Heart left ventricle (tissue), 16 donors: ENCODE measurements around the gene GGT7. TPM values are rescaled to one million over a fixed set of nuclear protein-coding genes. Genes with fewer than 3 reads are reported as not detected.
A peak's percentile ranks its signal among the peaks of the same experiment; 100 is the strongest.

Source experiments
- ATAC-seq, 4 donors: fragments of 200-7000 bp; cut with Tn5 transposase; one replicate each; pipeline ENCODE4 v1.9.1; 2020 to 2022; ENCODE audit warnings: moderate library complexity in 4 of 4, mild to moderate bottlenecking in 3 of 4, moderate number of reproducible peaks in 1 of 4
- DNase-seq, 5 donors: peaks; one replicate each; pipeline ENCODE4 v3.0.0-alpha.2; 2020
- H3K27ac ChIP-seq, 12 donors: fragments of 200-600 bp; sonication (generic) in 4 of 12; one replicate each; pipeline versions ENCODE4 v1.5.0 to v1.8.0; 2016 to 2022; ENCODE audit warnings: mild to moderate bottlenecking in 2 of 12
- H3K27me3 ChIP-seq, 9 donors: fragments of 200-600 bp; sonication (generic) in 2 of 9; one replicate each; pipeline versions ENCODE4 v1.5.1 to v1.8.0; 2016 to 2022; ENCODE audit warnings: mild to moderate bottlenecking in 3 of 9
- H3K36me3 ChIP-seq, 9 donors: fragments of 200-600 bp; sonication (generic) in 2 of 9; one replicate each; pipeline versions ENCODE4 v1.5.0 to v1.8.0; 2018 to 2022; ENCODE audit warnings: mild to moderate bottlenecking in 2 of 9
- H3K4me1 ChIP-seq, 12 donors: fragments of 200-600 bp; sonication (generic) in 4 of 12; one replicate each; pipeline versions ENCODE4 v1.5.0 to v1.8.0; 2016 to 2022; ENCODE audit warnings: mild to moderate bottlenecking in 3 of 12
- H3K4me3 ChIP-seq, 12 donors: fragments of 200-600 bp; sonication (generic) in 4 of 12; one replicate each; pipeline versions ENCODE4 v1.5.0 to v1.8.0; 2017 to 2022; ENCODE audit warnings: mild to moderate bottlenecking in 9 of 12, moderate library complexity in 4 of 12
- H3K9me3 ChIP-seq, 12 donors: fragments of 200-600 bp; sonication (generic) in 4 of 12; one replicate each; pipeline versions ENCODE4 v1.5.0 to v1.8.0; 2016 to 2022; ENCODE audit warnings: mild to moderate bottlenecking in 1 of 12
- CTCF ChIP-seq, 12 donors: fragments of 200-600 bp; sonication (generic) in 4 of 12; IDR thresholded peaks; one replicate each; pipeline versions ENCODE4 v1.5.0 to v1.8.0; 2018 to 2022; ENCODE audit warnings: antibody characterized with exemption in 12 of 12, mild to moderate bottlenecking in 5 of 12
- POLR2A ChIP-seq, 2 donors: fragments of 450-650 bp; IDR thresholded peaks; one replicate each; pipeline ENCODE4 v1.6.1; 2017; ENCODE audit warnings: antibody characterized with exemption in 2 of 2, mild to moderate bottlenecking in 2 of 2, moderate library complexity in 2 of 2
- whole genome bisulfite sequencing, 4 donors: extraction: QIAGEN DNeasy Blood & Tissue Kit in 2 of 4; methylation state at CpG; one replicate each; pipeline versions ENCODE4 v1.1.5 to v1.1.7; 2013 to 2018; 5-methylcytosine and 5-hydroxymethylcytosine counted together
- intact Hi-C, 10 donors: fragments of 100-400 bp; cut with DNase I; formaldehyde crosslinking; loops; one replicate each; pipeline versions ENCODE4 v1.11.1 to v1.14.2; 2022
- polyA plus RNA-seq, 2 donors: library from polyadenylated mRNA; stranded (reverse); fragments of 200-250 nt; gene quantifications; one replicate each; pipeline ENCODE4 v1.2.3, GENCODE V29; 2013
- total RNA-seq, 9 donors: library from RNA; depleted of rRNA in 2 of 9; stranded (reverse); fragments of >200 nt in 2 of 9; fragmentation: NEBNext Ultra II Directional in 3 of 9; extraction: Animal tissue kit (Norgen Biotek cat#: 25700) in 3 of 9; gene quantifications; one replicate each; pipeline versions ENCODE4 v1.1.0 to v1.2.4, GENCODE V29; 2016 to 2023
- donor health status: ischemic (EF 13 %, LVEDD 7.1; RV severe dilation, severe dysfunction).
- donor health status: healthy with polysubstance abuse.
- donor health status: DM: no; HTN: yes; CAD: no.
- donor health status: DM: no; HTN: no; CAD: no.
- donor health status: ischemic (EF 25% LVEDD 6.9; RV normal size, moderate dysfunction).
- donor health status: ischemic (EF 25% LVEDD 5.7; RV mildly dilated, moderate dysfunction).
- donor health status: healthy.
- donor health status: DM: yes; HTN: yes; CAD: no.
- donor health status: ischemic (EF 35%, LVEDD 5.7; RV mildly dilated, moderate dysfunction).
- donor health status: nonischemic (EF 11% LVEDD 7.7; RV severe dilation, severe dysfunction).
- donor health status: DM: yes; HTN: yes; CAD: no.
- donor health status: PGD.
- donor health status: ischemic (EF 29% LVEDD 5.4; RV normal size, mild dysfunction).
- donor health status: nonischemic (EF 23%, LVEDD 6.1; RV moderate dilation, normal function).

GGT7 gene
- total and polyA plus RNA-seq, 11 donors = 7.9 to 30.7 (median 17.5) TPM

GRCh38 chr20:34874094-34874654, 1.5 kb upstream of the GGT7 start:
- H3K4me3 ChIP-seq = no peak overlapping the region
- no peak for TF ChIP-seq POLR2A (IDR thresholded peaks at IDR 0.05)
- TF ChIP-seq CTCF (IDR thresholded peaks at IDR 0.05) = peak; percentile 67 to 91 (median 82)
- DNase-seq (peak in 4 of 5 donors; percentile 75 to 81 (median 78)), ATAC-seq (peak; percentile 22 to 54 (median 52))
- no peaks in the 10 kb centered on the region for H3K9me3 ChIP-seq
- peaks cover 2 to 61% (median 38%) of the 10 kb centered on the region in 12 donors for H3K4me1 ChIP-seq
- WGBS, 4 donors = 18 to 30% (median 24%) methylated on average over 2 of the region's 2 CpGs
- H3K27me3 ChIP-seq = no peaks in the 10 kb centered on the region
- no peaks in the 10 kb centered on the region for H3K36me3 ChIP-seq
- intact Hi-C loops = loop anchor here (1.0 to 10.0 kb wide), 14 partner anchors 81 to 401 kb away; partner anchors contain the start of genes GSS (in 6 of the 10), MYH7B (in 6 of the 10), TRPC4AP (in 4 of the 10) and MMP24OS (in 2 of the 10)
- peak overlapping the region in 11 of 12 donors; percentile 15 to 95 (median 84) for H3K27ac ChIP-seq

DNA sequence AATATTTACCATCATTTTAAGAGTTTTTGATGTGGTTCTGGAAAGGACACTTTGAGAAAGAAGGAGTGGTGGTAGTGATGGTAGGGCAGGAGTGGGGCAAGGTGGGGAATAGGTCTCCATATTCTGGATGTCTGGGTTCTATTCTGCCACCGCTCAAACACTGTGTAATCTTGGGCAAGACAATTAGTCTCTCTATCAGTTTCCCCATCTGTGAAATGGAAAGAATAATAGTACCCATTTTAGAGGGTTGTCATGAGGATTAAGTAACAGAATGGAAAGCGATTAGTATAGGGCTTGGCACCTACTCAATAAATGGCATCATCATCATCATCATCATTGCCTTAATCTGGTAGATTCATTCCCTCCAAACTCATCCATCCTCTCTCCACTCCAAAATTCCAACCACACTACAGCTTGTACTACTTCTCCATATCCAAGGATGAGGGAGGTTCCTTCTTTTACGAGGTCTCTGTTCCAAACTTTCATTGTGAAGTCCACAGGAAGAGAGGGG, 982 bp upstream of the GGT7 start:
- WGBS, 4 donors = 50 to 62% (median 54%) methylated on average over 3 of the region's 3 CpGs
- intact Hi-C loops = loop anchor here (1.0 to 10.0 kb wide), 15 partner anchors 81 to 401 kb away; partner anchors contain the start of genes GSS (in 7 of the 10), MYH7B (in 7 of the 10), TRPC4AP (in 5 of the 10) and MMP24OS (in 2 of the 10)
- ATAC-seq (no peak), DNase-seq (no peak)
- Histone ChIP-seq H3K36me3 (no peaks in the 10 kb centered on the region), H3K27ac (peak overlapping the region in 5 of 12 donors; percentile 44 to 95 (median 79)), H3K4me1 (peaks cover 2 to 61% (median 38%) of the 10 kb centered on the region in 12 donors), H3K4me3 (peak overlapping the region in 2 of 12 donors; percentile 75 to 76), H3K27me3 (no peaks in the 10 kb centered on the region), H3K9me3 (no peaks in the 10 kb centered on the region)
- TF ChIP-seq POLR2A (IDR thresholded peaks at IDR 0.05) (no peak), CTCF (IDR thresholded peaks at IDR 0.05) (no peak)

DNA sequence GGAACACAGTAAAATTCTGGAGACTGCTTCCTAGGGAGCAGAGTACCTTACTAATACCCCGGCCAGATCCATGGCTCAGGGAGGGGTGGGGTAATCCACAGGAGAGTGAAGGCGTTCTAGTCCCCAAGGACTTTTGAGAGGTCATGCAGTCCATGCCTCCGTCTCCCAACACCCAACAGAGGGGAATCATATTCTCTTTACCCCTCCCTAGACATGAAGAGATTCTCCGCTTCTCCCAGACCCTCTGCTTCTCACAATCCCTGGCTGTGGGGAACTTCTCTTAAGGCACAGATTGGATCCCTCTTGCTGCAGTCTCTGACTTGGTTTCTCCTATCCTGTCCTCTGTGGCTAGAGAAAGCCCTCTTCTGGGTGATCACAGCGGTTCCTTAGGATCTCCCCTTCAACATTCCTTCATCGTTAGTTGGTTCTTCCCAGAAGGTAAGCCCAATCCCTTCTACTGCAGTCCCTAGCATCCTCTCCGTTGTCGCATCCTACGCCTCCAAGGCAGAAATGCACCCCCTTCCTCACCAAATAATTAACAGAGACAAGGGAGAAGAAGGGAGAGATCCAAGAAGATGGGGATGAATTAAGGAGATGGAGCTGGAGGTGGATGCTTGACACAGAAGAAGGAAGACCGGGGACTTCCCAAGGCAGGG, 562 bp downstream of the GGT7 start:
- ATAC-seq = no peak
- Histone ChIP-seq H3K9me3 (no peaks in the 10 kb centered on the region), H3K4me1 (peaks cover 0 to 49% (median 29%) of the 10 kb centered on the region in 12 donors), H3K27ac (peak overlapping the region in 10 of 12 donors; percentile 56 to 84 (median 74)), H3K4me3 (peak overlapping the region; percentile 46 to 86 (median 75)), H3K36me3 (no peaks in the 10 kb centered on the region), H3K27me3 (no peaks in the 10 kb centered on the region)
- TF ChIP-seq POLR2A (IDR thresholded peaks at IDR 0.05) (no peak), CTCF (IDR thresholded peaks at IDR 0.05) (no peak)
- intact Hi-C loops = loop anchor here in 8 of 10 donors (2.0 to 10.0 kb wide), 10 partner anchors 135 to 403 kb away; partner anchors contain the start of genes TRPC4AP (in 5 of the 8) and MMP24OS (in 2 of the 8)
- no peak for DNase-seq
- 21 to 37% (median 27%) methylated on average over 10 of the region's 10 CpGs for WGBS, 4 donors
